ENCODE measurements around the gene EPHX1. TPM values are rescaled to one million over a fixed set of nuclear protein-coding genes. Genes with fewer than 3 reads are reported as not detected.
"Not testable (repeated sequence)": the region's sequence is repeated elsewhere in the genome, so short reads cannot be mapped to it uniquely, and the experiment has no call there.

EPHX1 gene
- total RNA-seq, 2 donors from 2014 or later, result 59.6 to 126 TPM

- no peak for DNase-seq
- intact Hi-C loops (cut with DNase I), result loop anchor here in 1 of 2 donors (5.0 kb wide), 1 partner anchor 35 kb away; no protein-coding TSS in a partner anchor
- ATAC-seq, result no peak
Measured at GRCh38 chr1:225812488-225813213, 2.7 kb downstream of the EPHX1 start.

- intact Hi-C loops (cut with DNase I), result loop anchor here in 1 of 2 donors (5.0 kb wide), 1 partner anchor 34 kb away; no protein-coding TSS in a partner anchor
- DNase-seq (peak; percentile 73), ATAC-seq (peak; percentile 41 to 43)
Measured at GRCh38 chr1:225813214-225813964, 3.5 kb downstream of the EPHX1 start.

GRCh38 chr1:225814381-225814780, 4.5 kb downstream of the EPHX1 start:
- intact Hi-C loops (cut with DNase I), result loop anchor here in 1 of 2 donors (5.0 kb wide), 1 partner anchor 33 kb away; no protein-coding TSS in a partner anchor
- DNase-seq (peak; percentile 40), ATAC-seq (no peak)

GRCh38 chr1:225815090-225815489, 5.2 kb downstream of the EPHX1 start:
- intact Hi-C loops (cut with DNase I); ATAC-seq; DNase-seq: not testable (repeated sequence)

- ATAC-seq (no peak), DNase-seq (no peak)
- intact Hi-C loops (cut with DNase I), result no loop called here
Measured at GRCh38 chr1:225815526-225816178, 5.7 kb downstream of the EPHX1 start.

- peak; percentile 67 to 75 for ATAC-seq
- DNase-seq, result peak; percentile 80
- intact Hi-C loops (cut with DNase I), result no loop called here
Measured at GRCh38 chr1:225816643-225817538, 7.0 kb downstream of the EPHX1 start.

- ATAC-seq (peak; percentile 73 to 76), DNase-seq (peak; percentile 82)
- intact Hi-C loops (cut with DNase I), result no loop called here
Measured at GRCh38 chr1:225817611-225818061, 7.7 kb downstream of the EPHX1 start.

GRCh38 chr1:225818229-225818628, 8.3 kb downstream of the EPHX1 start:
- DNase-seq (no peak), ATAC-seq (no peak)
- intact Hi-C loops (cut with DNase I), result no loop called here

GRCh38 chr1:225819346-225820192, 9.6 kb downstream of the EPHX1 start:
- ATAC-seq (peak in 1 of 2 donors; percentile 5), DNase-seq (no peak)
- intact Hi-C loops (cut with DNase I), result no loop called here

- intact Hi-C loops (cut with DNase I), result no loop called here
- DNase-seq (no peak), ATAC-seq (no peak)
Measured at GRCh38 chr1:225820522-225821120, 10.7 kb downstream of the EPHX1 start.

- intact Hi-C loops (cut with DNase I), result no loop called here
- DNase-seq (no peak), ATAC-seq (no peak)
Measured at GRCh38 chr1:225822655-225823403, 12.9 kb downstream of the EPHX1 start.

GRCh38 chr1:225823811-225824261, 13.9 kb downstream of the EPHX1 start:
- no peak for ATAC-seq
- DNase-seq, result no peak
- intact Hi-C loops (cut with DNase I), result no loop called here

- DNase-seq, result no peak
- ATAC-seq, result no peak
- intact Hi-C loops (cut with DNase I), result no loop called here
Measured at GRCh38 chr1:225824533-225824941, 14.6 kb downstream of the EPHX1 start.

GRCh38 chr1:225825078-225825477, 15.2 kb downstream of the EPHX1 start:
- ATAC-seq, result peak in 1 of 2 donors; percentile 39
- intact Hi-C loops (cut with DNase I), result no loop called here
- no peak for DNase-seq

GRCh38 chr1:225825607-225826007, 15.7 kb downstream of the EPHX1 start:
- intact Hi-C loops (cut with DNase I), result no loop called here
- peak; percentile 37 to 68 for ATAC-seq

GRCh38 chr1:225827076-225827475, 17.2 kb downstream of the EPHX1 start:
- intact Hi-C loops (cut with DNase I), result no loop called here
- DNase-seq, result no peak
- no peak for ATAC-seq

More at GRCh38 chr1:225825607-225826007, 15.7 kb downstream of the EPHX1 start:
- DNase-seq, result no peak

Measured in left cardiac atrium (tissue), 4 donors.